GM12873 (cell line): ENCODE measurements around the gene PROC.

Experiments used
- TF ChIP-seq, protein P1 (sequence below): IDR thresholded peaks from 2 replicates; pipeline ENCODE4 v1.5.1; 2012; ENCODE audit warnings: low read depth, mild to moderate bottlenecking, moderate library complexity, low read length, control low read depth; ENCODE audit not compliant: insufficient read depth; ENCODE audit errors: missing control alignments

PROC gene

DNA sequence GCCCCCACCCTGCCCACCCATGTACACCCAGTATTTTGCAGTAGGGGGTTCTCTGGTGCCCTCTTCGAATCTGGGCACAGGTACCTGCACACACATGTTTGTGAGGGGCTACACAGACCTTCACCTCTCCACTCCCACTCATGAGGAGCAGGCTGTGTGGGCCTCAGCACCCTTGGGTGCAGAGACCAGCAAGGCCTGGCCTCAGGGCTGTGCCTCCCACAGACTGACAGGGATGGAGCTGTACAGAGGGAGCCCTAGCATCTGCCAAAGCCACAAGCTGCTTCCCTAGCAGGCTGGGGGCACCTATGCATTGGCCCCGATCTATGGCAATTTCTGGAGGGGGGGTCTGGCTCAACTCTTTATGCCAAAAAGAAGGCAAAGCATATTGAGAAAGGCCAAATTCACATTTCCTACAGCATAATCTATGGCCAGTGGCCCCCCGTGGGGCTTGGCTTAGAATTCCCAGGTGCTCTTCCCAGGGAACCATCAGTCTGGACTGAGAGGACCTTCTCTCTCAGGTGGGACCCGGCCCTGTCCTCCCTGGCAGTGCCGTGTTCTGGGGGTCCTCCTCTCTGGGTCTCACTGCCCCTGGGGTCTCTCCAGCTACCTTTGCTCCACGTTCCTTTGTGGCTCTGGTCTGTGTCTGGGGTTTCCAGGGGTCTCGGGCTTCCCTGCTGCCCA lies 9.3 kb downstream of the PROC start:
- TF ChIP-seq, protein P1, sequence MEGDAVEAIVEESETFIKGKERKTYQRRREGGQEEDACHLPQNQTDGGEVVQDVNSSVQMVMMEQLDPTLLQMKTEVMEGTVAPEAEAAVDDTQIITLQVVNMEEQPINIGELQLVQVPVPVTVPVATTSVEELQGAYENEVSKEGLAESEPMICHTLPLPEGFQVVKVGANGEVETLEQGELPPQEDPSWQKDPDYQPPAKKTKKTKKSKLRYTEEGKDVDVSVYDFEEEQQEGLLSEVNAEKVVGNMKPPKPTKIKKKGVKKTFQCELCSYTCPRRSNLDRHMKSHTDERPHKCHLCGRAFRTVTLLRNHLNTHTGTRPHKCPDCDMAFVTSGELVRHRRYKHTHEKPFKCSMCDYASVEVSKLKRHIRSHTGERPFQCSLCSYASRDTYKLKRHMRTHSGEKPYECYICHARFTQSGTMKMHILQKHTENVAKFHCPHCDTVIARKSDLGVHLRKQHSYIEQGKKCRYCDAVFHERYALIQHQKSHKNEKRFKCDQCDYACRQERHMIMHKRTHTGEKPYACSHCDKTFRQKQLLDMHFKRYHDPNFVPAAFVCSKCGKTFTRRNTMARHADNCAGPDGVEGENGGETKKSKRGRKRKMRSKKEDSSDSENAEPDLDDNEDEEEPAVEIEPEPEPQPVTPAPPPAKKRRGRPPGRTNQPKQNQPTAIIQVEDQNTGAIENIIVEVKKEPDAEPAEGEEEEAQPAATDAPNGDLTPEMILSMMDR = no peak

DNA sequence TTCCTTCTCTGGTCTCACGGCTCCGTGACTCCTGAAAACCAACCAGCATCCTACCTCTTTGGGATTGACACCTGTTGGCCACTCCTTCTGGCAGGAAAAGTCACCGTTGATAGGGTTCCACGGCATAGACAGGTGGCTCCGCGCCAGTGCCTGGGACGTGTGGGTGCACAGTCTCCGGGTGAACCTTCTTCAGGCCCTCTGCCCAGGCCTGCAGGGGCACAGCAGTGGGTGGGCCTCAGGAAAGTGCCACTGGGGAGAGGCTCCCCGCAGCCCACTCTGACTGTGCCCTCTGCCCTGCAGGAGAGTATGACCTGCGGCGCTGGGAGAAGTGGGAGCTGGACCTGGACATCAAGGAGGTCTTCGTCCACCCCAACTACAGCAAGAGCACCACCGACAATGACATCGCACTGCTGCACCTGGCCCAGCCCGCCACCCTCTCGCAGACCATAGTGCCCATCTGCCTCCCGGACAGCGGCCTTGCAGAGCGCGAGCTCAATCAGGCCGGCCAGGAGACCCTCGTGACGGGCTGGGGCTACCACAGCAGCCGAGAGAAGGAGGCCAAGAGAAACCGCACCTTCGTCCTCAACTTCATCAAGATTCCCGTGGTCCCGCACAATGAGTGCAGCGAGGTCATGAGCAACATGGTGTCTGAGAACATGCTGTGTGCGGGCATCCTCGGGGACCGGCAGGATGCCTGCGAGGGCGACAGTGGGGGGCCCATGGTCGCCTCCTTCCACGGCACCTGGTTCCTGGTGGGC lies 10.0 kb downstream of the PROC start:
- TF ChIP-seq, protein P1 = no peak

DNA sequence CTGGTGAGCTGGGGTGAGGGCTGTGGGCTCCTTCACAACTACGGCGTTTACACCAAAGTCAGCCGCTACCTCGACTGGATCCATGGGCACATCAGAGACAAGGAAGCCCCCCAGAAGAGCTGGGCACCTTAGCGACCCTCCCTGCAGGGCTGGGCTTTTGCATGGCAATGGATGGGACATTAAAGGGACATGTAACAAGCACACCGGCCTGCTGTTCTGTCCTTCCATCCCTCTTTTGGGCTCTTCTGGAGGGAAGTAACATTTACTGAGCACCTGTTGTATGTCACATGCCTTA lies 10.5 kb downstream of the PROC start:
- TF ChIP-seq, protein P1 = no peak

DNA sequence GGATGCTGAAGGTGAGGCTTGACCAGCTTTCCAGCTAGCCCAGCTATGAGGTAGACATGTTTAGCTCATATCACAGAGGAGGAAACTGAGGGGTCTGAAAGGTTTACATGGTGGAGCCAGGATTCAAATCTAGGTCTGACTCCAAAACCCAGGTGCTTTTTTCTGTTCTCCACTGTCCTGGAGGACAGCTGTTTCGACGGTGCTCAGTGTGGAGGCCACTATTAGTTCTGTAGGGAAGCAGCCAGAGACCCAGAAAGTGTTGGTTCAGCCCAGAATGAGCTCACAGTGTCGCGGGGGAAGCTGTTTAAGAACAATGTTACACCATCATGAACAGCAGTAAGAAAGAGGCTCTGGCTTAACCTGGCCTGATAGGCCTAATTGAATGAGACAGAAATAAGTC lies 11.1 kb downstream of the PROC start:
- TF ChIP-seq, protein P1 = no peak

DNA sequence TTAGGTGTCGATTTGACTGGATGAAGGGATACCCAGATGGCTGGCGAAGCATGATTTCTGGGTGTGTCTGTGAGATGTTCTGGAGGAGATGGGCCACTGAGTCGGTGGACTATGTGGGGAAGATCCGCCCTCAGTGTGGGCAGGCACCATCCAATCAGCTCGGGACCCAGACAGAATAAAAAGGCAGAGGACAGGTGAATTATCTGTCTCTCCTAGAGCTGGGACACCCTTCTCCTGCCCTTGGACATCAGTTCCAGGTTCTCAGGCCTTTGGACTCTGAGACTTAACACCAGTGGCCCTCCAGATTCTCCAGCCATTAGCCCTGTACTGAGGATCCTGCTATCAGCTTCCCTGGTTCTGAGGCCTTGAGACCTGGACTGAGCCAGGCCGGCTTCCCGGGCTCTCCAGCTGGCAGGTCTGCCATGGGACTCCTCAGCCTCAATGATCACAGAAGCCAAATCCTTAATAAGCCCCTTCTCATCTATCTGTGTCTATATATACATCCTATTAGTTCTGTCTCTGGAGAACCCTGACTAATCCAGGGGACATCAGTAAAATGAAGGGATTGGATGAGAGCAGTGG lies 11.7 kb downstream of the PROC start:
- TF ChIP-seq, protein P1 = no peak

DNA sequence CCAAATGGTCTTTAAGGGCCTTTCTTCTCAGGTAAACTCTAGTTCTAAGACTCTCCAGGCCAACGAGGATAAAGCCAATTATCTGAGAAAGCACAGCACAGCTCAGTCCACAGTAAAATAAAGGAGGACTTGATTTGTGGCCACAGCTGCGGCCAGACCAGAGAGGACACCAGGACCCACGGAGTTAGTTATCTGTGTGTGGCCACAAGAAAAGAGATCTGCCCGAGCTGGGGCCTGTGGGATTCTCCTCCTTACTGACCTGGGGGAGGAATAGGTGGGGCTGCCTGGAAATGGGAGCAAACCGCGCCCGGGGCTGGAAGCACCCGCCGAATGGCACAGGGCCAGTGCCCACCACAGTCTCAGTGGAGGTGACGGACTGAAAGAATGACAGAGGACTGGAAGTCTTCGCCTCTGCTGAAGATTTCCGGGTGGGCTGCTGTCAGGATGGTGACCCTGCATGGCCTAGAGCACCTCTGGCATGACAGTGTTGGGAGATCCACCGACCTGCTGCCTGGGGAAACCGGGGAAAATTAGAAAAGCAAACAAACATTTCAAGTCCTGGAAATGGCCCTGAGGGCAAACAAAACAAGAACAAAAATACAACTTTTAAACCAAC lies 13.3 kb downstream of the PROC start:
- TF ChIP-seq, protein P1 = no peak

DNA sequence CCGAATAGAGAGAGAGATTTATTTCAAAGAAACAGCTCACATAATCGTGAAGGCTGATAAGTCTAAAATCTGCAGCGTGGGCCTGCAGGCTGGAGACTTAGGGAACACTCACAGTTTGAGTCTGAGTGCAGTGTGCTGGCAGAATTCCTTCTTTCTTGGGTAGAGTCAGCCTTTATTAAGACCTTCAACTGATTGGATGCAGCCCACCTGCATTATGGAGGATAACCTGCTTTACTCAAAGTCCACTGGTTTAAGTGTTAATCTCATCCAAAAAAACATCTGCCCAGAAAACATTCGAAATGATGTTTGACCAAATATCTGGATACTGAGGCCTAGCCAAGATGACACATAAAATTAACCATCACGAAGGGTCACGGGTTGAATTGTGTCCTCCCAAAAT lies 16.3 kb downstream of the PROC start:
- TF ChIP-seq, protein P1 = no peak
